Brain pericyte (primary cell): Measurements from ENCODE around the gene ZSWIM5.

Experiments
- DNase-seq: peaks from one replicate; pipeline ENCODE4 v3.0.0-alpha.2; 2012; ENCODE audit warnings: low read depth, low spot score

The ZSWIM5 gene

DNA sequence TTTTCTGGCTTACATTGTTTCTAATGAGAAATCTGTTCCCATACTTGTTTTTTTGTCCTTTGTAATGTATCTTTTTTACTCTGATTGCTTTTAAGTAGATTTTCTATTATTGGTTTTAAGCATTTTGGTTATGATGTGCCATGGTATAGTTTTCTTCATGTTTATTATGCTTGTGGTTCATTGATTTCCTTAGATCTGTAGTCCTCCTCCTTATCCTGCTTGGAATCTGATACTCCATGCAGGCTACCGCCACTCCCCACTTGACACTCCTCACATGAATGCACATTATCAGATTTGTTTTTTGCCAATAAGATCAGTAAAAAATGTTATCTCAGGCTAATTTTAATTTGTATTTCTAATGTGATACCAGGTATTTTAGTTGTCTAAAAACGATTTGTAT lies 173.6 kb downstream of the ZSWIM5 start:
- no peak for DNase-seq

DNA sequence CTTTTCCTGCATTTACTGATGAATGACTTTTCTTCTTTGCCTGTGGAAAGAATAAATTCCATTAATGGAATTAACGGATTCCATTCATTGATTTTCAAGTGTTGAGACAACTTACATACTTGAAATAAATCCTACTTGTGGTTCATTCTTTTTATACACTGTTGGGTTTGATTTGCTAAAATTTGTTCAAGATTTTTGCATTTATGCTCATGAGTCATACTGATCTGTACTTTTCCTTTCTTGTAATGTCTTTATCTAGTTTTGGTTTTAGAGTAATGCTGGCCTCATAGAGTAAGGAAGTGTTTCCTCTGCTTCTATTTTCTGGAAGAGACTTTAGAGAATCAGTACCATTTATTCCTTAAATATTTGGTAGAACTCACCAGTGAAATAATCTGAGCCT lies 180.0 kb downstream of the ZSWIM5 start:
- no peak for DNase-seq

DNA sequence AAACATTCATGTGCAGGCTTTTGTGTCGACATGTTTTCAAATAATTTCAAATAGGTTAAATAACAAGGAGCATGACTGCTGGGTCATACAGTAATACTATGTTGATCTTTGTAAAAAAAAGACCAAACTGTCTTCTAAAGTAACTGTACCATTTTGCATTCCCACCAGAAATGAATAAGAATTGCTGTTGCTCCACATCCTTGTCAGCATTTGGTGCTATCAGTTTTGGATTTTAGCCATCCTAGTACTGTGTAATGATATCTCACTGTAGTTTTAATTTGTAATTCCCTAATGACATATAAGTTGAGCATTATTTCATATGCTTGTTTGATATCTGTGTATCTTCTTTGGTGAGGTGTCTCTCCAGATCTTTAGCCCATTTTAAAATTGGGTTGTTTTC lies 182.7 kb downstream of the ZSWIM5 start:
- DNase-seq, result no peak

DNA sequence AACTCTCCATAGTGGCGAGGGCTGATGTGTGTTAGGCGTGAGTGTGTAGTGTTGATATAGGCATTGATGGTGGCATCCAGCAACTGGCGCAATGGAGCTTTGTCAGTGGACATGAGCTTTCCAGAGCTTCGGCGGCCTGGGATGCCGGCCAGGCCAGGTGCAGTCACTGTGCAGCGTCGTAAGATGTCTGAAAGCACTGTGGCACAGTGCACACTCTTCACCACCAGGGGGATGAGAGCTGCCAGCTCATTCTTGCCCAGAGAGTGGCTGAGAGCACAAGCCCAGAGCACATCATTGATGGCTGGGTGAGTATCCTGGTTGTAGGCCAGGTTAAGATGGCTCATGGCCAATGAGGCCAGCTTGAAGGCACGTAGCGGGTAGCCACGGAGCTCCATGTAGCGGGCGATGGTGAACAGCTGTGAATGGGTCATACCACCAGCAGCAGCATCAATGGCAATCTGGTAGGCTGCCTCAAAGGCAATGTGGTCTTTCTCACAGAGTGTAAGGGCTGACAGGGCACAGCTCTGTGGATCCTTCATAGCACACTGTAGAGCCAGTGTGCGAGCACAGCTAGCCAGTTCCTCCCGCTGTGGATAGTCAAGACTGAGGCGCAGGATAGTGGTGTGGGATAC lies 187.7 kb downstream of the ZSWIM5 start:
- no peak for DNase-seq

DNA sequence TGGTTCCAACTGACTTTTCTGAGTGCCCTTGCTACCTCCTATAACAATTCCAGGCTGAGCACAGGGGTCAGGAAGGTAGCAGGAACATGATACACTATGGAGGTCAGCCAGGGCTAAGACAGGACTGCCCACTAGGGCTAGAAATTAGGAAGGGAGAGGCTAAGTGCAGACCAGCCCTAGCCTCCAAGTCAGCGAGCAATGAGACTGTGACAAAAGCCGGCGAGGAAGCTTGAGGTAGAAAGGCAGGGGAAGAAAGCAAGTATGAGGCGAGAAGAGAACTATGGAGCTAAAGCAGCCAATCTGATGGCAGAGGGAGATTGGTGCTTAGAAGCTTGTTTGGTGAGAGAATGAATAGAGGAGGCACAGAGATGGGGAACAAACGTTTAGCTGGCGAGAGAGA lies 189.6 kb downstream of the ZSWIM5 start:
- no peak for DNase-seq

DNA sequence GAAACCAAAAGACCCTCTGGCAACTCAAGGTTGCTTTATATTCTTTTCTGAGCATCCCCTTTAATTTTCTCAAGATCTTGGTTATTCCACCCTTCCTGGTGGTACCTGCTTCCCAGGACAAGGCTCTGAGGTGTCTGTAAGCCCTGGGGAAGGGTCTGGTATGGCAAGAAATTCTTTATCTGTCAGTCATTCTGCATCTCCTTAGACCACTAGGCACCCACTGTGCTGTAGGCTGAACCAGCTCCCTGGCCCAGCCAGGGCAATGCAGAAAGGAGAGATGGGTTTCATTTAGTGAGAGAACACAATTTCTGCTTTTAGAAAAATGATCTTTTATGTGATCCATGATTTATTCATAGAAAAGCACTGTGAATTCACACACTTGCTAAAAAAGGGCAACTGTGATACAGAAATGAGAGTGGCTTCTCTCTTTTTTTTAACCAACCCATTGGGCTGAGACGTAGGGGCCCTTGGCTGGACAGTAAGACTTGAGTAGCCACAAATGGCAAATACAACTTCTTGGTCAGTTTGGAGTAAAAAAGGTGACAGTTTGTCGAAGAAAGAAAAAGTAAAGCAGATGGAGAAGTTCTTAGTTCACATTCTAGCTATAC lies 190.2 kb downstream of the ZSWIM5 start:
- DNase-seq, result no peak

DNA sequence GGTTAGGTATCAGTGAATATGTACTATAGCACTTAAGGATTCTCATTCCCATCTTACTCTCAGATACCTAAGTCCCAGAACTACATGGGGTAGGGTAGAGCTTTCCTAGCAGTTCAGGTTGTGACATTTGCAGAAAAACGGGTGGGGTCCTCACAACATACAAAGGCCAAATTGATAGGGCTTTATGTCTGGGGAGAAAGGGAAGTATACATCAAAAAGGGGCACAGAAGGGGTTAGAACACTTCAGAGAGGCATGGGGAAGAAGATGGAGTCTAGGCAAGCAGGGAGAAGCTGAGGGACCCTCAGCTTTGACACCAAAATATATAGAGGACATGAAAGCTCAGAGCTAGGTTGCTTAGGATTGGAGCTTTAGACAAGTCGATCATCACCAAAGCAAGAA lies 190.7 kb downstream of the ZSWIM5 start:
- DNase-seq, result no peak

DNA sequence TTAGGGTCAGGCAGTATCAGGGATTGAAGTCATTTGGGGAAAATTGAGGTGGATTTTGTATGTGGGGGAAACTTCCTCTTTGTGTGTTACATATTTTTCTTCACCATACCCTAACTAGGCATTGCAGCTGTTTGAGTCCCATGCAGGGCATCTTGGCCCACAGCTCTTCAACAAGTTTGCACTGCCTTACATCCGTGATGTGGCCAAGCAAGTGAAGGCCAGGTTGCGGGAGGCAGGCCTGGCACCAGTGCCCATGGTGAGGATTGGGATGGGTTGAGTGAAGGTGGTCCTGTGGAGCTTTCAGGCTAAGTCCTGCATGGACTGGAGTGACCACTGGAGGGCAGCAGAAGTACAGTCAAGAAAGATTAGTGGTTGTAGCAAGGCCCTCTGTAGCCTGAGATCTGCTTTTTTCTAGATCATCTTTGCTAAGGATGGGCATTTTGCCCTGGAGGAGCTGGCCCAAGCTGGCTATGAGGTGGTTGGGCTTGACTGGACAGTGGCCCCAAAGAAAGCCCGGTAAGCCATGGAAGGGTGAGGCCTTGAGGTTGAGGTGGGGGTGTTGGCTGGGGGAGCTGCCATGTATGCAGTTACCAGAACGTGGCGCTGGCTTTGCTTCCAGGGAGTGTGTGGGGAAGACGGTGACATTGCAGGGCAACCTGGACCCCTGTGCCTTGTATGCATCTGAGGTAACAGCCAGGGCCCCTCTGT lies 191.9 kb downstream of the ZSWIM5 start:
- no peak for DNase-seq

DNA sequence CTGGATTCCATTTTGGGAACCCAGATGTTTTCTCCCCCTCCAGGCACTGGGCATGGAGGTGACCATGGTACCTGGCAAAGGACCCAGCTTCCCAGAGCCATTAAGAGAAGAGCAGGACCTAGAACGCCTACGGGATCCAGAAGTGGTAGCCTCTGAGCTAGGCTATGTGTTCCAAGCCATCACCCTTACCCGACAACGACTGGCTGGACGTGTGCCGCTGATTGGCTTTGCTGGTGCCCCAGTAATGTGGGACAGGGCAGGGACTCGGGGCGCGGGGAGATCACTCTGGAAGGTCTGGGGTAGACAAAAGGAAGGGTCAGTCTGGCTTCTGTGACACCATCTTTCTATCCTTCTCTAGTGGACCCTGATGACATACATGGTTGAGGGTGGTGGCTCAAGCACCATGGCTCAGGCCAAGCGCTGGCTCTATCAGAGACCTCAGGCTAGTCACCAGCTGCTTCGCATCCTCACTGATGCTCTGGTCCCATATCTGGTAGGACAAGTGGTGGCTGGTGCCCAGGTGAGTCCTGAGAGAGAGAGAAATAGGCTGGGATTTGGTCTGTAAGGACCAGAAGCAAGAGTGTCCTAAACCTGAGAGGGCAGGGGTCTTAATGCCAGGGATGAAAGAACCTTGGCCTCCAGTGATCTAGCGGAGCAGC lies 192.7 kb downstream of the ZSWIM5 start:
- DNase-seq, result no peak

DNA sequence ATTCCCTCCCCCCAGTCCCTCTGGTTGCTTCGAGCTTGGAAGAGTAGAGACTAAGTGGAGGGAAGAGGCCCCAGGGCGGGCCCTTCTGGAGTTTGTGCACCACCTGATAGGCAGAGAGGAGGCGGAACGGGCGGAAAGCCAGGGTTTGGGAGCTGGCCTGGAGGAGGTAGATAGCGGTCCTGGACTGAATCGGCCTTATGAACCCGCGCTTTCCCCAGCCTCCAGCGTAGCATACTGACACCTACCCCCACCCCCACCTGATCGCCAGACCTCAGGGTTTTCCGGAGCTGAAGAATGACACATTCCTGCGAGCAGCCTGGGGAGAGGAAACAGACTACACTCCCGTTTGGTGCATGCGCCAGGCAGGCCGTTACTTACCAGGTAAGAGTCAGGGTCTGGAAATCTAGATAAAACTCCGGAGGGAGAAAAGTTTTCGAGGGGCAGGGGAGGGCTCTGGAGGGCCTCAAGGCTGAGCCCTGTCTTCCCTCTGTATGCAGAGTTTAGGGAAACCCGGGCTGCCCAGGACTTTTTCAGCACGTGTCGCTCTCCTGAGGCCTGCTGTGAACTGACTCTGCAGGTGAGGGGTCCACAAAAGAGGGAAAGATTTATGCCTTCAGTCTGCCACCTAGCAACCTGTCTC lies 193.6 kb downstream of the ZSWIM5 start:
- DNase-seq, result no peak

DNA sequence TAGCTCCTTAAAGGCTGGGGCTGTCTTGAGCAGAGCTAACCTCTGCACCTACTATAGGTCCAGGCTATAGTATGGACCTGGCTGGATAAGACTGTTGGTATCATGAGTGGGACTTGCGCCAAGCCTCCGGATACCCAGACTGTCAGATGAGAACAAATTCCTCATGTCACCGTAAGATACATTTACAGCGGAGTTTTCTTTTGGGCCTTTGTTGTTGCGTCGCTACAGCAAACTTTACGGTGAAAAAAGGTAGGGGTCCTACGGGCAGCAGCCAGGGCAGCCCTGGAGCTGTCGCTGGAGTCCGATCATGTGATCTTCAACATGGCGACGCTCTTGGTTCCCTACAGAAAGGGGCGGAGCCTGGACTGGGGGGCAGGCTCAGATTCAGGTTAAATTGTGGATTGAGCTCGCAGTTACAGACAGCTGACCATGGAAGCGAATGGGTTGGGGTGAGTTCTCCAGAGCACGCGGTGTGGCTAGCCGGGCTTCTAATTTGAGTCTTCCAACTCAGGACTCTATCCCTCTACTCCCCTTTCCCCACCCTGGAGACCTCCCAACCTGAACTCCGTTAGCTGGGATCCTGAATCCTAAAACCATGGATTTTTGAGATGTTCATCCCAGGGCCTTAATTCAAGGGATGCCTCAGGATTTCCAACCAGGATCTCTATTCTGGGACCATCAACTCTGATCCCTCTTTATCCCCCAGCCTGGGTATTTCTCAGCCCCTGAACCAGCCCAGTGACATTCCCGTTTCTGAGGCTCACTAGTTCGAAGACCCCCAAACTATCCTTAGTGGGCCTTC lies 194.4 kb downstream of the ZSWIM5 start, which contains the start of gene UROD:
TSS of gene UROD (plus strand) at position 418 of the 802 bp plus-strand sequence. CDS start at position 430, 12 bp downstream.
- peak; percentile 87 for DNase-seq

DNA sequence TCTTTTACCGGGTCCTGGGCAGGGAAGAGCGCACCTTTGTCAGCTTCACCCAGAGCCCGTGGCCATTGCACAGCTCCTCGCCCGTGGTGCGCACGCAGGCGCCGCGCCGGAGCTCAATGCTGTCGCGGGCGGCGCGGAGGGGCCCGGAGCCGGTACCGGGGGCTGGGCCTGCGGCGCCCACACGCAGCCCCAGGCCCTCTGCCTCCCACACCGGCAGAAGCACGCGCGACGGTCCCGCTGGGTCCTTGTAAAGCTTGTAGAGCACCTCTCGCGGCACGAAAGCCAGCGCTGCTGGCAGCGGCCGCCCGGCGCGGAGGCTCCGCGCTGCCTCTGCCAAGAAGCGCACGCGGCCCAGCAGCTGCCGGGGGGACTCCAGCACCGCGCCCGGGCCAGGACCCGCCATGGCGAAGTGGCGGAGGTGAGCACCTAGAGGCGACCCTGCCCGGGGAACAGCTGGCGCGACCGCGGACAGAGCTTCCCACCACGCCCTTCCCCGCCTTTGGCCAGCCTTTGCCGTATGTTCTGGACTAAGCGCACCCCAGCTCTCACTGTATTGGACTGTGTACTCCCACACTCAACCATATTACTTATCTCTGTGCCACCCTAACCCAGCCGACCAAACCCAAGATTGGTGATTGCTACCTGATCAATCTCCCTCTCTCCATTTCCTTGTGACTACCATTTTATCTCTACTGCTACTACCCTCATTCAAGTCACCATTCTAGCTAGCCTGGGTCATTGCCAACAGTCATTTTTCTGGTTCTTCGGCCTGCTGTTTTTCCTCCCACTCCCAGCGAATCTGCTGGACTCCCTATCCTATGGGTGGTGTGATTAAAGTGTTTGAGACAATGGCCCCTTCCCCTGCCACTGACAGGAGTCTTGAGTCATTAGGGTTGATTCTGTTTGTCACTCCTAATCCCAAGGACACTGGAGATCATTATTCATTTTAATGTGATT lies 195.3 kb downstream of the ZSWIM5 start, which contains the start of gene HECTD3:
TSS of gene HECTD3 (minus strand) at position 470 of the 957 bp plus-strand sequence. CDS start at position 403, 67 bp downstream.
- DNase-seq, result no peak

DNA sequence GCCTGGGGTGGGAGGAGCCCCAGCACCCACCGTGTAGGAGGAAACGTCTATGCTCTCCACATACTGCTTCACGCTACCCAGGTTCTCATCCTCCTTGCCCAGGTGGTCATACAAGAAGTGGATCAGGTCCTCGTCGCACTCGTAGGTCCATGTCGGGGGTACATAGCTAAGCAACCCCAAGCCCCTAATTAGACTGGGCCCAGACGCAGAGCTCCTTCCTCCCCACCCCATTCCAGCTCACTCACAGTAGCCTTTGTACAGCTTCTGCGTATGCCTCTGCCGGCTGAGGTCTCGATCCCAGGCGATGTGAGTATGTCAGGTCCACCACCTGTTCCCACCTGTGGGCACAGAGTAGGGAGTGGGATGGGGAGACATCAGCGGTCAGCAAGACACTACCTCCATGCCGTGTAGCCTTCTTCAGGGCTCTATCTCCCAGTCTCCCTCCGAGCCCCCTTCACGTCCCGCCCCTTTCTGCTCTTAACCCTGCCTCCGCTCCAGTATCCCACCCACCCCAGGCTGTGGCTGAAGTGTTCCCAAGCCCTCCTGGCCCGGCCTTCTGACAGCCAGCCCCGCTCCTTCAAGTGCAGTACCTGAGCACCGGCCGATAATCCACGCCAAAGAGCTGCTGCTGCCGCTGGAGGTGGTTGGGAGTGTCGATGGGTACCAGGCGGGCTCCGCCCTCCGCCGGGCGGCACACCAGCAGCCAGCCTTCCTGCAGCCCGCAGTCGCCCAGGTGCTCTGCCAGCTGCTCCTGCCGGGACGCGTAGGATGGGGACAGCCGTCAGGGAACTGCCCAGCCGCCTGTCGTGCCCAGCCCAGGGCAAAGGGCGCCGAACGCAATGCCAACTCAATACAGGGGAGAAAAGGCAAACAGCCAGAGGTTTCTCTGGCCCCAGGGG lies 196.2 kb downstream of the ZSWIM5 start:
- no peak for DNase-seq

DNA sequence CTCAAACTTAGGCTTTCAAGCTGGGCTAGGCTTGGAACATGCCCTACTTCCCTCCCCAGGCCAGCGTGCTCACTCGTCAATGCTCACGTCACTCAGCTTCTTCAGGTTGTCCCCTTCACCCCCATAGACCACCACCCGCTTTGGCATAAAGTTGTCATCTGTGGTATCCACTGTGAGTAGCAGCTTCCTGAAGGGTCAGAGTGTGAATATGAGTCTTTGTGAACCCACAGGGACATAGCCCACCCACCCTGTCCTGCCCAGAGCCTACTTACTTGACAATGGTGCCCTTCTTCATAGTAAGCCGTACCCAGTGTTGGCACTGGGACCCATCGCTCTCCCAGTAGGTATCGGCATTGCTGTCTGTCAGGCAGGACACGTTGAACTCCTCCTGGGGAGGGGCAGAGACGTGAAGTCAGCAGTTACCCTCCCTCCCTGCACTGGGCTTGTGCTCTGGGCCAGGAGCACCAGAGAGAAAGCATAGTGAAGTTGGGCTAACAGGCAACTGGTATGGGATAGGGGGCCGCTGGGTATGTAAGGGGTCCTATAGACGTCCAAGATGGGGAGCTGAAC lies 197.0 kb downstream of the ZSWIM5 start:
- no peak for DNase-seq

DNA sequence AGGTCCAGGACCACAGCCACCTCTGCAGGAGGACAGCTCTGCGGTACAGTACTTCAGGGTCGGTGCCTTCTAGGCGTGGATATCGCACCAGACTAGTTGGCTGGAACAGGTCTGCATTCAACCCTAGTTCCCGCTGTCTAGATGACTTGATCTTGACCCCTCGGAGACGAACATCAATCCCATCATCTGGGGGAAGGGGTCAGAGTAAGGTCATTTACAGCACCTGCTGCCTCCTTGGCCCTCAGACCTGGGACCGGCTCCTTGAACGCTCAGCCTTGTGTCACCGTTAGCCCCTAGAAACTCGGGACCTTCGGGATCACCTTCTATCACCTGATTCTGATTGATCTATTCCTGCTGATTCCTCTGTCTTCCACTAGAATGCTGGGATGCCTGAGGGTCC lies 197.9 kb downstream of the ZSWIM5 start:
- DNase-seq, result no peak

DNA sequence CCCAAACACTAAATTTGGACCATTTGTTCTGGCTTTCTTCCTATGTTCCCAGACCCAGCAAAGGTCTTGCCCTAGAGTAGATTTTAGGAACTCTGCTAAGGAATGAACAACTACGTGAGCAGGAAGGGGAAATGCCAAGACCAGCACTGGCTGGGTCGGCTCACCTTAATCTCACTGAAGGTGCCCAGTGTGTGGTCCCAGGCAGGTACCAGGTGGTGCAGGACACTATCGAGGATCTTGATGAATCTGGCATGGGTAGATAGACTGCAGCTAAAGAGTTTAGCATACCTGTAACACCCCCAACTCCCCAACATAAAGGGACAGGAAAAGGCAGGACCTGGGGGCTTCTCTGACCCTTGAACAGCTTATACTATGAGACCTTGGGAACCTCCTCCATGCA lies 198.3 kb downstream of the ZSWIM5 start:
- DNase-seq, result no peak

DNA sequence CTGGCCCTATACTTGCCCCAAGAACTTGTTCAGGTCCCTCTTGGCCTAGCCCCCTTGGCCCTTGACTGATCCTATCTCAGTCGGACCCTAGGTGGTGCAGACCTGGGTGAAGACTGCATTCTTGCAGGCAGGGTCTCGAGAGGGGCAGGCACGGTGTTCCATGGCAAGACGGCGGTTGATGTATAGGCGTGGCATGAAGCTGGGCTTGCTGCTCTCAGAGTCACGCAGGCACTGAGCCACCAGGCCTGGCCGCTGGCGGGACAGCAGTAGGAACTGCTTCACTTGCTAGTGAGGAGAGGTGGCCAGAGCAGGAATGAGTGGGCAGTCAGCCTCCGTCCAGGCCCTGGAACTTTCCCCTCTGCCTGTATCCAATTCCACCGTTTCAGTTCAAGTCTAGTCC lies 199.1 kb downstream of the ZSWIM5 start:
- no peak for DNase-seq

DNA sequence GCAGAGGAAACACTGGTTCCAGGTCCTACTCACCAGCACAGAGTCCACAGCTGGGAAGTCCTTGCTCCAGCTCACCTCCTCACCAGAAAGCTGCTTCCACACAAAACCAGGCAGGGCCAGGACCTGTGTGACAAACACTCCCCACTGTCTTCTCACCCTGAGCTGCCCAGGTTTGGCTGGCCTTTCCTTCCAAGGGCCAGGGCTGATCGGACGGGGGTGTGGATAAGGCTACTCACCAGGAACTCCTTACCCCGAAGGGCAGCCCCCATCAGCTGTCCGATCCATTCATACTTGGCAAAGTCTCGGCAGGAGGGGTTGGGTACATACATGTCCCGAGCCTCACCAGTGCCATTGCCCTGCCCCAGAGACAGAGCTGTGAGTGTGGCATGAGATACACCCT lies 200.6 kb downstream of the ZSWIM5 start:
- no peak for DNase-seq
